Thyroid gland (tissue), 4 donors: Measurements from ENCODE around the gene FNDC3B.

Experiments
- POLR2A ChIP-seq, 2 donors: fragments of 450-650 bp; IDR thresholded peaks; one replicate each; pipeline ENCODE4 v1.6.1; 2017; ENCODE audit warnings: antibody characterized with exemption in 2 of 2, mild to moderate bottlenecking in 2 of 2, moderate library complexity in 1 of 2
- TF ChIP-seq, protein P1 (sequence below), 6 experiments: fragments of 200-600 bp in 3 of 6; fragments of 450-650 bp in 3 of 6; sonication (generic) in 3 of 6; IDR thresholded peaks; one replicate each; pipeline ENCODE4 v1.5.1; 2016 to 2019; ENCODE audit warnings: antibody characterized with exemption in 6 of 6, mild to moderate bottlenecking in 2 of 6, inconsistent platforms in 1 of 6, moderate library complexity in 1 of 6

DNA sequence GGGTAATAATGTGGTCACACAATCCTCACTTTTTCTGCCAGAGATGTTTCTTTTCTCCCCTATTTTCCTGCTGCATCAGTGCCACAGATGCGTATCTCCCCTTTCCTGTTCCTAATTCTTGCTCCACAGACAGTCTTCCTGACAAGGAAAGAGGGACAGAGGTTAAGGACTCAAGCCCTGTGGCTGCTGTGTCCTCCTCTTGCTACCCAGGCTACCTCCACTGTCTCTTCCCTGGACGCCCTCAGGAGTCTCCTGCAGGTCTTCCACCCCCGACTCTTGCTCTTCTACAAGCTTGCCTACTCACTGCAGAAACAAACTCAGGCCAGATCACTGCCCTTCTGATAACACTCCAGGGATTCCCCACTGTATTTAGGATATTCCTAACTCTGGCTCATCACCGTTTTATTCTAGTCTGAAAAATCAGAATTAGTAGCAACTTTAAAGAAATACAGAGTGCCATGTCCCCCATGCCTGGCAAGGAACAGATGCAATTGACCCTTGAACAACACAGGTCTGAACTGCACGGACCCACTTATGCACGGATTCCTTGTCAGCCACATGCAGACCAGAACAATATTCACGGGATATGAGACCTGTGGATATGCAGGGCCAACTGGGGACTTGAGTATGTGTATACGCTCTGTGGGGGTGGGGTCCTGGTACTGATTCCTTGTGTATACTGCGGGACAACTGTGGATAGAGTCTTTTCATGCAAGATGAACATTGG, 257.0 kb downstream of the FNDC3B start:
- TF ChIP-seq, protein P1, sequence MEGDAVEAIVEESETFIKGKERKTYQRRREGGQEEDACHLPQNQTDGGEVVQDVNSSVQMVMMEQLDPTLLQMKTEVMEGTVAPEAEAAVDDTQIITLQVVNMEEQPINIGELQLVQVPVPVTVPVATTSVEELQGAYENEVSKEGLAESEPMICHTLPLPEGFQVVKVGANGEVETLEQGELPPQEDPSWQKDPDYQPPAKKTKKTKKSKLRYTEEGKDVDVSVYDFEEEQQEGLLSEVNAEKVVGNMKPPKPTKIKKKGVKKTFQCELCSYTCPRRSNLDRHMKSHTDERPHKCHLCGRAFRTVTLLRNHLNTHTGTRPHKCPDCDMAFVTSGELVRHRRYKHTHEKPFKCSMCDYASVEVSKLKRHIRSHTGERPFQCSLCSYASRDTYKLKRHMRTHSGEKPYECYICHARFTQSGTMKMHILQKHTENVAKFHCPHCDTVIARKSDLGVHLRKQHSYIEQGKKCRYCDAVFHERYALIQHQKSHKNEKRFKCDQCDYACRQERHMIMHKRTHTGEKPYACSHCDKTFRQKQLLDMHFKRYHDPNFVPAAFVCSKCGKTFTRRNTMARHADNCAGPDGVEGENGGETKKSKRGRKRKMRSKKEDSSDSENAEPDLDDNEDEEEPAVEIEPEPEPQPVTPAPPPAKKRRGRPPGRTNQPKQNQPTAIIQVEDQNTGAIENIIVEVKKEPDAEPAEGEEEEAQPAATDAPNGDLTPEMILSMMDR (IDR thresholded peaks at IDR 0.05) = no peak
- no peak for TF ChIP-seq POLR2A (IDR thresholded peaks at IDR 0.05)
